Muscle layer of colon (tissue), 2 donors: ENCODE measurements around the gene CCT2.

ENCODE experiments used
- H3K27ac ChIP-seq: one replicate; pipeline ENCODE4 v1.7.0; 2013; ENCODE audit warnings: low read depth, mild to moderate bottlenecking, low read length, moderate library complexity
- H3K27me3 ChIP-seq, 2 donors: one replicate each; pipeline ENCODE4 v1.7.0; 2013; ENCODE audit warnings: low read length in 2 of 2, mild to moderate bottlenecking in 2 of 2; ENCODE audit not compliant: insufficient read depth in 2 of 2, control insufficient read depth in 1 of 2
- H3K36me3 ChIP-seq: one replicate; pipeline ENCODE4 v1.7.0; 2013; ENCODE audit warnings: mild to moderate bottlenecking, low read length; ENCODE audit not compliant: insufficient read depth
- H3K4me1 ChIP-seq: one replicate; pipeline ENCODE4 v1.7.0; 2013; ENCODE audit warnings: mild to moderate bottlenecking, low read length; ENCODE audit not compliant: insufficient read depth
- H3K4me3 ChIP-seq, 2 donors: one replicate each; pipeline ENCODE4 v1.7.0; 2013; ENCODE audit warnings: low read length in 2 of 2, low read depth in 1 of 2, mild to moderate bottlenecking in 1 of 2, moderate library complexity in 1 of 2
- H3K9ac ChIP-seq: one replicate; pipeline ENCODE4 v1.7.0; 2013; ENCODE audit warnings: low read length
- H3K9me3 ChIP-seq: one replicate; pipeline ENCODE4 v1.7.0; 2013; ENCODE audit warnings: mild to moderate bottlenecking, low read length
- donor health status: abdominal sarcoma.
- donor health status: Adenocarcinoma of cecum.

The CCT2 gene

DNA sequence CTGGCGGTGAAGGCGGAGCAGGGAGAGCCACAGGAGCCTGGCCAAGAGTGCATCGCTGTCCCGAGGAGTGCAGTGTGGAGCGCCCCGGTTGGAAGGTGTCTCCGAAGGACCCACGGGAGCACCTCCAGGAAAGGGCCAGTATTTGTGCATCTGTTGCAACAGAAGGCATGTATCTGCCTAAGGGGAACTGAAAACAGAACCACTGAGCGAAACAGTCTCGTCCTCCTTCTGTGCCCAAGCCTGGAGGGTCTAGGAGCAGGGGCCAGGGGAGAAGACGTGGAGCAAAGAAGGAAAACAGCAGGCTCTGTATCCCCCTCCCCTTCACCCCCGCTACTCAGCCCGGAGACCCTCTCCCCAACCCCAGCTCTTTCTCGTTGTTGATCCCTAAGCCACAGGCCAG lies 30.8 kb downstream of the CCT2 start:
- H3K4me1 ChIP-seq: no peaks in the 10 kb centered on the region
- H3K9ac ChIP-seq: no peak overlapping the region
- H3K27me3 ChIP-seq: no peaks in the 10 kb centered on the region
- no peaks in the 10 kb centered on the region for H3K36me3 ChIP-seq
- no peaks in the 10 kb centered on the region for H3K9me3 ChIP-seq
- H3K4me3 ChIP-seq: no peak overlapping the region
- no peak overlapping the region for H3K27ac ChIP-seq

DNA sequence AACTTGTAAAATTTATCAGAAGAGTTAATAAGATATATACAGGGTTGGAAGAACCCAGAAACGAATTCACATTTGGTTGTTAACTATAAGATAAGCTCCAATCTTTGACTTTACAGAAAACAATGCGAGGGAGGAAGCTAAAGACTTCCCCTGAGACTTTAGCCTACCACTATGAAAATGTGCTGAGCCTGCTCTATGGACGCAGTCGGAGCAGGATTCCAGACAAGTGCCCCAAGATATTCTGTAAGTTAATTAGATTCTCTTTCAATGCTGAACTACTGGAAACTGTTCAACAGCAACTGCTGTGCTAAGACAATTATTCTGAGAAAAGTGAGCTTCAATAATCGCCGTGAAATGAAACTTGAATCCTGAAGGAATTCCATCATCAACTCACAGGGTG lies 33.8 kb downstream of the CCT2 start:
- H3K9ac ChIP-seq: no peak overlapping the region
- H3K27me3 ChIP-seq: no peaks in the 10 kb centered on the region
- no peak overlapping the region for H3K4me3 ChIP-seq
- H3K27ac ChIP-seq: no peak overlapping the region
- no peaks in the 10 kb centered on the region for H3K4me1 ChIP-seq
- H3K9me3 ChIP-seq: no peaks in the 10 kb centered on the region
- H3K36me3 ChIP-seq: no peaks in the 10 kb centered on the region

GRCh38 chr12:69620077-69620476 lies 34.8 kb downstream of the CCT2 start:
- no peak overlapping the region for H3K9ac ChIP-seq
- H3K4me3 ChIP-seq: no peak overlapping the region
- no peaks in the 10 kb centered on the region for H3K27me3 ChIP-seq
- no peak overlapping the region for H3K27ac ChIP-seq
- no peaks in the 10 kb centered on the region for H3K36me3 ChIP-seq
- no peaks in the 10 kb centered on the region for H3K4me1 ChIP-seq
- H3K9me3 ChIP-seq: no peaks in the 10 kb centered on the region

- Histone ChIP-seq H3K36me3 (no peaks in the 10 kb centered on the region), H3K9ac (no peak overlapping the region), H3K27ac (no peak overlapping the region), H3K4me3 (no peak overlapping the region), H3K9me3 (no peaks in the 10 kb centered on the region), H3K27me3 (no peaks in the 10 kb centered on the region), H3K4me1 (no peaks in the 10 kb centered on the region)
These were observed 35.7 kb downstream of the CCT2 start for GRCh38 chr12:69620921-69621320.

DNA sequence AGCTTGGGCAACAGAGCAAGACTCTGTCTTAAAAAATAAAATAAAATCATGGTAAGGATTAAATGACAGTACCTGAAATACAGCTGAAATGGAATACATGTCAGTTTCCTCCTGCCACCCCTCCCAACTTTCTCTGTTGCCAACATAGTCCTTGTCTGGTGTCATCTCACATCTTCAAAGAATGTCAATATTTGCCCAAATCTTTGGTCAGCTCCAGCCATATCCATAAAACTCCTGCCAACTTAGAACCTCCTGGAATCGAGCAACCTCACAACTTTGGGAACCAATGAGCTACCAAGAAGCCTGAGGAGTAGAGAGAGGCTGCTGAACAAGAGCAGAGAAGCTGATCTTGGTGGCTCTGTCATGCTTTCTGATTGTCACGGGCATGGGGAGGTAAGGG lies 36.3 kb downstream of the CCT2 start:
- H3K9me3 ChIP-seq: no peaks in the 10 kb centered on the region
- H3K36me3 ChIP-seq: no peaks in the 10 kb centered on the region
- no peak overlapping the region for H3K27ac ChIP-seq
- no peaks in the 10 kb centered on the region for H3K4me1 ChIP-seq
- H3K27me3 ChIP-seq: no peaks in the 10 kb centered on the region
- H3K4me3 ChIP-seq: no peak overlapping the region
- H3K9ac ChIP-seq: no peak overlapping the region

- Histone ChIP-seq H3K36me3 (no peaks in the 10 kb centered on the region), H3K27me3 (no peaks in the 10 kb centered on the region), H3K9ac (no peak overlapping the region), H3K4me3 (no peak overlapping the region), H3K9me3 (no peaks in the 10 kb centered on the region), H3K27ac (no peak overlapping the region), H3K4me1 (no peaks in the 10 kb centered on the region)
These were observed 38.7 kb downstream of the CCT2 start for GRCh38 chr12:69623970-69624369.

GRCh38 chr12:69627501-69627900 lies 42.2 kb downstream of the CCT2 start:
- no peak overlapping the region for H3K4me3 ChIP-seq
- no peaks in the 10 kb centered on the region for H3K36me3 ChIP-seq
- H3K9ac ChIP-seq: no peak overlapping the region
- H3K27me3 ChIP-seq: no peaks in the 10 kb centered on the region
- no peaks in the 10 kb centered on the region for H3K9me3 ChIP-seq
- H3K27ac ChIP-seq: no peak overlapping the region
- H3K4me1 ChIP-seq: no peaks in the 10 kb centered on the region

DNA sequence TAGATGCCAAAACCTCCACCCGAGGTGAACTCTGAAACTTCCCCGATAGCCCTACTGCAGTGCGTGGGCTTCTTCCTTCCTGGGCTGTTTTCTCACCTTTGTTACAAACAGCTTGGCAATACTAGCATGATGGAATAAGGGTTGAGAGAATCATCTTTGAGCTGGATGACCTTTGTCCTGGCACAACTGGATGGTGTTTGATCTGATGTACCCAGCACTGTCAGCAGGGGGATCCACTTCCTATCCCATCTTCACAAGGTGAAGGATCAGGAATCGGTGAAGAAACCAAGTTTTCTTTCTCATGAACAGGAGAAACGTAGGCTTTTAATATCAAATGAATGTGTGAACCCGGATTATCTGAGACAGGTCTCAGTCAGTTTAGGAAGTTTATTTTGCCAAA lies 44.9 kb downstream of the CCT2 start:
- Histone ChIP-seq H3K36me3 (no peaks in the 10 kb centered on the region), H3K27me3 (no peaks in the 10 kb centered on the region), H3K27ac (no peak overlapping the region), H3K9ac (no peak overlapping the region), H3K4me3 (no peak overlapping the region), H3K4me1 (no peaks in the 10 kb centered on the region), H3K9me3 (no peaks in the 10 kb centered on the region)

DNA sequence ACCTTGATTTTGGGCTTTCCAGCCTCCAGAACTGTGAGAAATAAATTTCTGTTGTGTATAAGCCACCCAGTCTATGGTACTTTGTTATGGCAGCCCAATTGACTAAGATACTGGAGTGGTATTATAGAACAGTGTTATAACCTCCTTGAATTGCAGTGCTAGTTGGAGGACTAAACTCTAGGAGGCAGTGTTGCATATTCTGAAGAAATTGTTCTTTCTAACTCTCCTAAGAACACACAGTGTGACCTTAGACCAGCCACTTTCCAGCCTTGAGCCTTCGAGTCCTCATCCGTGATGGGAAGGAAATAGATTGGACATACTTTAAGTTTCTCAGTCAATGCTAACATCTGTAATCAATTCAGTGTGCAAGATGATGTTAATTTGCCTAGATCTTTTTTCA lies 47.8 kb downstream of the CCT2 start:
- H3K36me3 ChIP-seq: no peaks in the 10 kb centered on the region
- H3K27ac ChIP-seq: no peak overlapping the region
- no peaks in the 10 kb centered on the region for H3K27me3 ChIP-seq
- no peaks in the 10 kb centered on the region for H3K9me3 ChIP-seq
- H3K9ac ChIP-seq: no peak overlapping the region
- H3K4me1 ChIP-seq: no peaks in the 10 kb centered on the region
- no peak overlapping the region for H3K4me3 ChIP-seq

DNA sequence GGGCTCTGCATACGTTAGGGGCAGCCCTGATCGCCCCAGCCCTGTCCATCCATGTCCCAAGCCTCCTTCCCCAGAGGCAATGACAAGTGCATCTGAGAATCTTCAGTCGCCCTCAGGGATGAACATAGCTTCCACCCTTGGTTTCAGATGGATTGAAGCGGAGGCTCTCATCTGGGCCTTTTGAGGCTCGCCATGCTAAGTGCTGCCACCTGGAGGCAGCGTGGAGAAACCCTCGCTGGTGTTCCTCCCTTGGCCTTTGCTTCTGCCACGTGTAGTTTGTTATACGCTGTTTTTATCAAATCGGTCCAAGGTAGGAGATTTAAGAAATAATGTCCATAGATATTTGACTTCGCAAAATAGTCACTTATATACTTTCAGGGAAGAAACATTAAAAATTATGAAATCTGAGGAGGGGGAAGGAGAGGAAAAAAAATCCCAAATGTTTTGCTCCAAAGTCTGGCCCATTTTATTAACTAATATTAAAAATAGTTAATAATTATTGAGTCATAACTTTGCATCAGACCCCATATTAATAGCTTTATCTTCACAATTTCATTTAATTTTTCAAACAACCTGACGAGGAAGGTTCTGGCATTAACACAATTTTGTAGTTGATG lies 54.2 kb downstream of the CCT2 start:
- H3K4me1 ChIP-seq: no peaks in the 10 kb centered on the region
- no peaks in the 10 kb centered on the region for H3K36me3 ChIP-seq

DNA sequence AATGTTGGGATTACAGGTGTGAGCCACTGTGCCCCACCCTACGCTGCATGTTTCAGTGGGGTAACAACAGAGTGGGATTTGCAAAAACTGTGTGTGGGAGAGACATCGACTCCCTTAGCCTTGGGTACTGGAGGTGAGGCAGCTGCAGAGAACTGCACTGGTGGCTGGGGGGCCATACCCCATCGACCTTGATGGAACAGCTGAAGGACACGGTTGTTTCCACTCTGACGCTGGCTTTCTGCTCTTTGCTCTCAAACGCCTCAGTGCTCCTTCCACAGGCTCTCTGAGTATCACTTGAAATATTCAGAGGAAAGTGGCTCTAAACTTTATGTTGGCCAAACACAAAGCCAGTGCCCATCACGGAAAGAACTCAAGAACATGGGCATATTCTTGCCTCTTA lies 56.3 kb downstream of the CCT2 start:
- H3K9me3 ChIP-seq: no peaks in the 10 kb centered on the region
- no peak overlapping the region for H3K9ac ChIP-seq
- H3K27me3 ChIP-seq: no peaks in the 10 kb centered on the region
- H3K4me3 ChIP-seq: no peak overlapping the region
- H3K36me3 ChIP-seq: no peaks in the 10 kb centered on the region
- H3K27ac ChIP-seq: no peak overlapping the region
- H3K4me1 ChIP-seq: no peaks in the 10 kb centered on the region

More for the DNA sequence above, 54.2 kb downstream of the CCT2 start:
- Histone ChIP-seq H3K27me3 (no peaks in the 10 kb centered on the region), H3K9ac (no peak overlapping the region), H3K27ac (no peak overlapping the region), H3K4me3 (no peak overlapping the region), H3K9me3 (no peaks in the 10 kb centered on the region)

DNA sequence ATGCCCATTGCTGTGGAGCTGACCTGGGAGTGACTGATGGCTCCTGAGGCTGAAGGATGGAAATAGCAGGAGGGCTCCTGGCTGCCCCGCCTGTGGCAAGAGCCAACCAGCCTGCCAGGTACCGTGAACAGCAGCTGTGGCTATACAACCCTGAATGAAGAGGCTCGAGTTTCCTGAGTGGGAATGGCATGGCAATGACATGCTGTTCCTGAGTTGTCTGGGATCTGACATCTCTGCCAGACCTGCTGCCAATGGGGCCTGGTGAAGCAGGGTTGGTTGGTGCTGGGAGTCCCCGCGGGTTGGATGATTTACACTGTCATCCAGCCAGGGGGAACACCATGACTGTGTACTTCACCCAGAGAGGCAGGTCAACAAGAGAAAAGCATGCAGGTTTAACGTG lies 57.3 kb downstream of the CCT2 start:
- Histone ChIP-seq H3K27ac (no peak overlapping the region), H3K9me3 (no peaks in the 10 kb centered on the region), H3K4me3 (no peak overlapping the region), H3K27me3 (no peaks in the 10 kb centered on the region), H3K9ac (no peak overlapping the region), H3K4me1 (no peaks in the 10 kb centered on the region), H3K36me3 (no peaks in the 10 kb centered on the region)
